ENCODE data around the gene WNT2. TPM values are rescaled to one million over a fixed set of nuclear protein-coding genes. Genes with fewer than 3 reads are reported as not detected.
"Not testable (repeated sequence)": the region's sequence is repeated elsewhere in the genome, so short reads cannot be mapped to it uniquely, and the experiment has no call there.

The WNT2 gene
- total RNA-seq, 2 experiments from 2014 or later, result not detected

DNA sequence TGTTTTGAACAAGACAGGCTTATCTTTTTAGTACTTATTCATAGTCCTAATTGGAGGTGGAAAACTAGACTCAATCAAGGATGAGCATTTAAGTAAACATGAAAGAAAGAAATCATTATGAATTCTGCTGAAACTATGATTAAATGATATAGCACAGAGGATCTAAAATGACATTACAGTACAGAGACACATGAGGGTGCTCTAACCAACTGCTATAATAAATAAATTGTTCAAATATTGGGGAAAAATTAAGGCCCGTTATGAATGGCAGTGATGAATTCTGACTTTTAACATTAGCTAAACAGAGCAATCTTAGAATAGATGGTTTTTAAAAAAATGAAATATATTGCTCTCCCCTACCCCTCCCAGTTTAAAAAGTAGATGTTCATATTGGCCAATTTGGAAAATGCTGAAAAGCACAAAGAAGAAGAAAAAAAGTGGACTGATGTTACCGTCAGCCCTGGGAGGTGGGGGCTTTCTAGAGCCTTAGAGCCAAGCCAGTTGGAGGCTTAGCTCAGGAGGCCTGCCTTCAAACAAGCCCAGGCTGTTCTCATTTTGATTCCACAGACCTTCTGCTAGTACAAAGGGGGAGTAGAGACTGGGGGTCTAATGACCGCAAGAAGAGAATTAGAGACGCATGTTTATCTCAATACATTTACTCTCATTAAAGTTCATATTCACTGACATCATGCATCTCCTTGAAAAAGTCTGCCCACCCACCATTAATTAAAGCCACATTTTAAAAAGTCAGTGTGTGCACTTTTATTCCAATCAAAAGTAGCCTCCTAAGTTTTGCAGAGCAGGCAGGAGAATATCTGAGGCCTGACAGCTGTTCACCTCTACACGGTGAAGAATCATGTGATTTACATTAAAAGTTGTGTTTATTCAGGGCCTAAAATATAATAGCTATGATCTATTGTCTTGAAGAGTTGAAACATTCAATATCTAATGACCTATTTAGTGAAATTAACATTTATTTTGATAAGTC is 10.0 kb downstream of the WNT2 start:
- POLR2A ChIA-PET, result no interaction called here
- CTCF ChIA-PET, result no interaction called here

DNA sequence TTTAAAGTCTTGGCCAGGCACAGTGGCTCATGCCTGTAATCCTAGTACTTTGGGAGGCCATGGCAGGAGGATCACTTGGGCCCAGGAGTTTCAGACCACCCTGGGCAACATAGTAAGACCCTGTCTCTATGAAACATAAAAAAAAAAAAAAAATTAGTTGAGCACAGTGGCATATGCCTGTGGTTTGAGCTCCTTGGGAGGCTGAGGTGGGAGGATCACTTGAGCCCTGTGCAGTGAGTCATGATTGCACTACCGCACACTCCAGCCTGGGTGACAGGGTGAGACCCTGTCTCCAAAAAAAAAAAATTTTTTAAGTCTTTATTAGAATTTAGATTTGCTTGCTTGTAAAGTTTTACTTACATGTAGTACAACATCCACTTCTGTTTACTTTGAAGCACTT is 14.0 kb downstream of the WNT2 start:
- ChIA-PET CTCF (no interaction called here), POLR2A (no interaction called here)

DNA sequence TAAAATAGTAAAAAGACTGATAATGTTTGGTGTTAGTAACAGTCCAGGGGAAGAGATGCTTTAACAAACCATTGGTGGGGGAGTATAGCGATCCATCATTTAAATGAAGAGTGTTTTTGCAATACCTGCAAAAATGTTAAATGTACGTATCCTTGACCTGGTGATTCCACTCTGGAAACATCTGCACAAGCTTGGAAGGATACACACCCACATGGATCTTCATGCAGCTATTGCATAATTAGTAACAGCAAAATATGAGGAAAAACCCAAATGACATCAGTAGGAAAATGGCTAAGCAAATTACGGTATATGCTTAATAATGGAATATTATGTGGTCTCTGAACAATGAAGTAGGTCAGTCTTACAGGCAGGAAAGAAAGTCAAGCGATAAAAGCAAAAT is 20.5 kb downstream of the WNT2 start:
- ChIA-PET CTCF (no interaction called here), POLR2A (no interaction called here)

DNA sequence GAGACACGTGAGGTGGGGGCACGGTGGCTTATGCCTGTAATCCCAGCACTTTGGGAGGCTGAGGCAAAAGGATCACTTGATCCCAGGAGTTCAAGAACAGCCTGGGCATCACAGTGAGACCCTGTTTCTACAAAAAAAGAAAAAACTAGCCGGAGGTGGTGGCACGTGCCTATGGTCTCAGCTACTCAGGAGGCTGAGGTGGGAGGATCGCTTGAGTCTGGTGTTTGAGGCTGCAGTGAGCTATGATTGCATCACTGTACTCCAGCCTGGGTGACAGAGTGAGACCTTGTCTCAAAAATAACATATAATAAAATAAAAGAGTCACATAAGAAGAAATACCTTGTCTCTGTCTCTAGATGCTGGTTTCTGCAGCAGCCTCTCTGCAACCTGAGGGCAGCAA is 22.4 kb downstream of the WNT2 start:
- CTCF ChIA-PET, result interaction anchor here (0.6 kb wide), 1 partner anchor 92 kb away, joined by 3 read pairs; no protein-coding TSS in a partner anchor
- POLR2A ChIA-PET, result not testable (repeated sequence)

DNA sequence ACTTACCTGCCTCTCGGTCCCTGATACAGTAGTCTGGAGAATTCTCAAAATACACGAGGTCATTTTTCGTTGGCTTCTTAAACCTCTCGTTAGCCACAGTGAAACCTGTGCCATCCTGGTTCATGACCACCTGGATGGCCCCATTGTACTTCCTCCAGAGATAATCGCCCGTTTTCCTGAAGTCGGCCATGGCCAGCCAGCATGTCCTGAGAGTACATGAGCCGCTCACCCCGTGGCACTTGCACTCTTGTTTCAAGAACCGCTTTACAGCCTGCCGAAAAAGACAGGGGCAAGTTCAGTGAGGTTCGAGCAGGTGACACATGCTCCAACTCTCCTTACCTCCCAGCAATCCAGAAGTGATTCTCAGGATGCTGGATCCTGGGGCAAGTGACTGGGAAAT is 25.3 kb downstream of the WNT2 start:
- ChIA-PET POLR2A (no interaction called here), CTCF (no interaction called here)

DNA sequence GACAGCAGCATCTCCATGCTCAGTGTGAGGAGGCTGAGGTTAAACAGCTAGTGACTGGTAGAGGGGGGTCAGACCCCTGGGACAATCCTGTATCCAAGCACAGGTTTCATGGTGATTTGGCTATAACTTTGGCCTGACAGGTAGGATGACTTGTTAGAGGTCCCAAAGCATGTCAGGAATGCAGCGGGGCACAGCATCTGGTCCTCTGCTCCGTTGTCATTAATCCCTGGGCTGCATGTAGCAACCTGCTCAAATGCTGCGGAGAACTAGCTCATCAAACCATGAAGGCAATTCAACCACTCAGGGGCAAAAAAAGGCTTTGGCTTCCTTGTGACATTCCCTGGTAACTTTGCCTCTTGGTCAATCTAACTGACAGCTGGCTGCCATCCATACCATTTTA is 26.8 kb downstream of the WNT2 start:
- ChIA-PET CTCF (no interaction called here), POLR2A (no interaction called here)

DNA sequence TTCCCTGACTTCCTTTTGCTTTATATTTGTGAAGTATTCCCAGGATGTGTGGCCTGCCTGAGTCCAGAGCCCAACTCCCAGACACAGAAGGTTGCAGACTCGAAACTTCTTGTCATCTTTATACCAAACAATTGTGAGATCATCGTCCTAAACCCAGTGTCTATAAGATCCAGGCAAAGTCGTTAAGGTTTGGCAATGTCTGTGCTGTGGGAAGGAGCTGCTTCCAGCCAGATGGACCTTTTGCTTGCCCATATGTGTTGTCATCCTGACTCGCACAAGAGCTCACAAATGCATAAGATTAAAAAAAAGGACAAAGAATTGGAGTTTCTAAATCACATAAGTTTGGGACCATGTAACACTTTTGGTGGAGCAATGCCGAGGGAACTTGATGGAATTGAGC is 37.0 kb downstream of the WNT2 start:
- POLR2A ChIA-PET, result no interaction called here
- CTCF ChIA-PET, result no interaction called here

DNA sequence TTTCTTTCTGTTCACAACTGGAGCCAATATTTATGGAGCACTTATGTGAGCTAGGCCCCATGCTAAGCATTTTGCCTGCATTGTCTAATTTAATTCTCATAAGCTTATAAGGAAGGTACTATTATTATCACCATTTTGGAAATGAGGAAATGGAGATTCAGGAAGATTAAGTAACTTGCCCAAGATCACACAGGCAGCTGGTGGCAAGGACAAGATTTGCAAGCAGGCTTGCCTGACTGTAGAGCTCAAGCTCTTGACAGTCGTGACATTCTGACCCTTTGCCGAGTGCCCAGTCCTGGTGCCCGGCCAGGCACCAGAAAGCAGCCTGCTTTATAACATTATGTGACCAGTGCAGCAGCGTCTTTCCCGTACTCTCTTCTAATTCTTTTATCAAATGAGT is 38.2 kb downstream of the WNT2 start:
- CTCF ChIA-PET, result no interaction called here
- POLR2A ChIA-PET, result no interaction called here

DNA sequence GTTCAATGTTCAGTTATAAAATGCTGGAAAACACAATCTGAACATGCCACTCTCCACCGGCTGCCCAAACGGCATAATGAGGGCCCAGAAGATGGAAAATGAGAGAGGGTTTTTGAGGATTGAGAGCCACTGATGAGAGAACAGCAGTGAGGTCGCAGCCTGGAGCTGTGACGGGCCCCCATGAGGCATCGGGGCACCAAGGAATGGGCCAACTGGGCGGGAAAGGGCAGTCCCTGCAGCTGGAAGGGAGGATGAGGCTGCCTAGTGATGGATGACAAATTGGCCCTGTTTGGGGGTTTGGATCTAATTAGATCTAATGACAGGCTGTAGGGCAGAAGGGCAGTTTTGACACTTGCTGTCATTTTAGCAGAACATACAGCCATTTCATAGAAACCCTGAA is 39.1 kb downstream of the WNT2 start:
- ChIA-PET POLR2A (no interaction called here), CTCF (no interaction called here)

DNA sequence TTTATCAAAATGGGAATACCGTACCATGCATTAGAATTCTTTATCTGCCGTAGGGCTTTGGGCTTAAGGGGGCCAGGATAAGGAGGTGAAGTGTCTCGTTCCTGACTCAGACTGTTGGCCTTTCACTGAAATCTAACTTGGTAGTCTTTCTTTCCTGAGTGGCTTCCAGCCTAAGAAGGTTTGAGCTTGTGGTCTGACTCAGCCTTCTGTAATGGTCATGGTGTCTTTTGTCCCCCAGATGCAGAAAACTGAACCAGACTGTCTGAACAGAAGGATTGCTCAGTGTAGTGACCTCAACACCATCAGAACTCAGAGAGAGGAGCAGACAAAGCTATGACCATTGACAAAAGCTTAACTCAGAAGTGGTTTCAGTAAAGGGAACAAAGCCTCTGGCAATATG is 39.5 kb downstream of the WNT2 start:
- ChIA-PET POLR2A (no interaction called here), CTCF (no interaction called here)

DNA sequence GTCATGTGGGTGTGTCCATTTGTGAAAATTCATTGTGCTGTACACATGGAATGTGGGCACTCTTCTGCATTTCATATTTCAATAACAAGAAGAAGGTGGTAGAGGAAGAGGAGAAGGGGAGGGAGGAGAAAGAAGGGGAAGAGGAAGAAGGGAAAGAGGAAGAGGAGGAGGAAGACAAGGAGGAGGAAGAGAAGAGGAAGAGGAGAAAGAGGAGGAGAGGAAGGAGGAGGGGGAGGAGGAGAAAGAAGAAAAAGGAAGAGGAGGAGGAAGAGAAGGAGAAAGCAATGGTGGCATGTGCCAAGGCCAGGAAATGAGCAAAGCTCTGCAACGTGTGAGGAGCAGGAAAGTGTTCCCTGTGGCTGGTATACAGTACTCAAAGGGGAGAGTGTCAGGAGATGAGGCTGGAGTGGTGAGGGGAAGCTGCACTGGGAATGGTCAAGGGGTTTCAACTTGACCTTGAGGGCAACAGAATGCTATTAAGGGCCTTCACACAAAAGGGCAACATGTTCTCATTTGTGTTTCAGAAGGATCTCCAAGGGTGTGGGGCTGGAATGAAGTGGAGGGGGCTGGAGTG is 40.5 kb downstream of the WNT2 start:
- CTCF ChIA-PET, result no interaction called here
- POLR2A ChIA-PET, result no interaction called here

DNA sequence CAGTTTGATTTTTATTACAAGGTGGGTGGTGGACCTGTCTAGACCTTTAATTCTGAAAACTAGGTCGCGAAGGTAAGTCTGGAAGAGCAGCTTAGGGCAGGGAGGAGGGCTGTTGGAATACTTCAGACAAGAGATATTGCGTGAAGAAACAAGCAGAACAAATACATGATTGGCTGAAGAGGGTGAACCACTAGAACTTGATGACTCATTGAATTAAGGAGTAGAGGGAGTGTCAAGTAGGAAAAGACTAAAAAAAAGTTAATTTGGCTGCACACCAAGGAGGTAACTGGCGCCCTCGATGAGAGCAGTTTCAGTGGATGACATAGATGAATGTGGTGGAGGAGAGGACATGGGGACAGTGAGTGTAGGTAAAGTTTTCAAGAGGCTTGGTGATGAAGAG is 41.3 kb downstream of the WNT2 start:
- ChIA-PET POLR2A (no interaction called here), CTCF (no interaction called here)

DNA sequence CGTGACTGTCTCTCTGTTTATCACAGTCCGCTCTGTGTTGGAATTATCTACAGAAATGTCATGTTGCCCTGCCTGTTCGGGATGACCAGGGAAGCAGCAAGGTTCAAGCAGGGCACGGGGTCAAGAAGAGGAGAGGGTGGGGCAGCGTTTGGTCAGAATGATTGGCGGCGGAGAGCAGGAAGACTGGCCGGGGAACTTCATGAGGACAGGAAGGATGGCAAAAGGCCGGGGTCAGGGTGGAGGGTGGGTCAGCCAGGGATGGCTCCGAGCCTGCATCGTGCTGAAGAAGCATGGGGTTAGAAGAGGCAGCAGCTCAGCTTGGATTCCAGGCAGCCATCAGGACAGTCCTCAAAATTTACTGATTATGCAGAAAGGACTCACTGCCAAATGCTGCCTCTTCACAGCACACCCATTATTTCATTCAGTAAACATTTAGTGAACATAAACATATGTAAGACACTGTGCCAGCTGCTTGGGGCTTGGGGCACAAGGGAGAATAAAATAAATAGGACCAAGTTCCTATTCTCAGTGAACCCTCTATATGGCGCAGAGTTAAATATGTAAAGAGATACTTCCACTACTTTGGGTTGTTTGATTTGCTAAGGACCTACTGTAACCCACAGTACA is 42.8 kb downstream of the WNT2 start:
- POLR2A ChIA-PET, result no interaction called here

DNA sequence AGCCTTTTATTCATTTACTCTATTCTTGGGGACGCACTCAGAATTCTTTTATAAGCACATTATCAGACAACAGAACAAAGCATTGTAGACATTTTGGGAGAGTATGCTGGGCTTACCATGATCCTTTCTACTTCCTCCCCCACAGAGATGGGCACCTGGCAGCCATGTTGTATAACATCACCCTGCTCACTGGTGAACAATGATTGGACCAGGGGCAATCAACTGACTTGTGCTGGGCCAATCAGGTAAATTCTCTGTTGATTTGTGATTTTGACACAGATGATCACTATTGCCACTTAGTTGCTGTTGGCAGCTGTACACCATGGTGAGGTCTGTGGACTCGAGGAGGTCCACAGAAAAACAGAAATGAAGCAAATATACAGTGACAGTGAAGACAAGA is 43.7 kb downstream of the WNT2 start:
- ChIA-PET POLR2A (no interaction called here), CTCF (no interaction called here)

More for the DNA sequence above, 42.8 kb downstream of the WNT2 start:
- CTCF ChIA-PET, result no interaction called here

DNA sequence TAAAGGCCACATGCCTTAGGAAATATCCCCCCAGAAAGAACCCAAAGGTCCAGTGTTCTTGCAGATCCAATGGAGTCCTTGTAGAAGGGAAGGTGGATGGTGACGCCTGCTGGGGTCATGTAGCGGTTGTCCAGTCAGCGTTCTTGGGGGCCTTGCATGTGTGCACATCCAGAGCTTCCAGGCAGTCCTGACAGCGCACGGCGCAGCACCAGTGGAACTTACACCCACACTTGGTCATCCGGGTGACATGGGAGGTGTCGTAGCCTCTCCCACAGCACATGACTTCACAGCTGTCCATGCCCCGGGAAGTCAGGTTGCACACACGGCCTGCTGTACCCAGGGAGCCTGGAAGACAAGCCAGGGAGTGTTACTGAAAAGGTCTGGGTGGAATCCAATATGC is 44.8 kb downstream of the WNT2 start:
- POLR2A ChIA-PET, result no interaction called here
- CTCF ChIA-PET, result no interaction called here

DNA sequence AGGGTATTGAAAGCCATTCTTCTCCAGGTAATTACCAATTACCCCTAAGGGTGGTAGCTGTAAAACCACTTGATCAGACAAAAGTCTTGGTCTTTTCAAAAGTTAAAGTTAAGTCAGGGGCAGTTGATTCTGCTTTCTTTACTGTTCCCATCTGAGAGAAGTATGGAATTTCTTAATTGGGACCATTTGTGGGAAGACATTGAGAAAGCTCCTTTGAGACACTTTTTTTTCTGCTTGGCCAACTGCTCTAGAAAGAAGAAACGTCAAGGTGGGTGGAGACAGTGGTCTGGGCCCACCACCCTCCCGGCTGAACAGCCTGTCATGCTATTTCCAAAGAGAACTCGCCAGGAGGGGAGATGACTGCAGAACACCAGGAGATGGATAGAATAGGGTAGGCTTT is 45.3 kb downstream of the WNT2 start:
- CTCF ChIA-PET, result no interaction called here

DNA sequence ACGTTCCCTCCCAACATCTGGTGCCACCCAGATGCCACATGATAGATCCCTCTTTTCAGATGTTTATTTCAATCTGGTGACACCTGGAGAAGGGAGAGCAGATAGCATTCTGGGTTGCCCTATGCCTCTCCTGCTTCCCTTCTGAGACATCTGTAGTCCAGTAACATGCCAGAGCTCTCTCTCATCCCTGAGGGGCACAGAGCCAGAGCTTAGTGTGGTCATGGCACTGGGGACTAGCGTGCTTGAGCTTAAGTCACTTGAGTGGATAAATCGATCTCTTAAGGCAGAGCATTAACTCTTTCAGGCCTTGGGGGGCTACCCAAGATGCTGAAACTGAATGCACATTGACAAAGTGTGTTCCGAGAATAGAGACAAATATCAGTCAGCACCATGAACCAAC is 47.9 kb downstream of the WNT2 start:
- ChIA-PET POLR2A (no interaction called here), CTCF (no interaction called here)

More for the DNA sequence above, 45.3 kb downstream of the WNT2 start:
- POLR2A ChIA-PET, result no interaction called here

DNA sequence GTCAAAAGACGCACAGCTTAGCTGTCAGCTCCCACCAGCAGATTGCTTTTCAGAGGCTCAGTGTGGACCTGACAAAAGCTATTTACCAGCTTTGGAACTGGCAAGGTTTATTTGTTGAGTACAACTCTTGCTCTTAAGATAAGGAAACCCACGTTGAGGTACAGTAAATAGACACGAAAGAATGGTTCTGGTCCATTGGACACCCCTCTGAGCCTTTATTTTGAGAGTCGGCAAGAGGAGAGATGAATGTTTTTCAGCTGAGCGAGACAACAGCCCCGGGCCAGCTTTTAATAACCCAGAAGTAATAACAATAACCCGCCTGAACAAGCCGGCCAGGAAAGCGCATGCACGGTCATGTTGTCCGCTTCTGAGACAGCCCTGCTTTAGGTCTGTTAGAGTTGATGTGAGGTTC is 49.0 kb downstream of the WNT2 start:
- CTCF ChIA-PET, result interaction anchor here (0.5 kb wide), 1 partner anchor 21 kb away, joined by 3 read pairs; no protein-coding TSS in a partner anchor
- POLR2A ChIA-PET, result no interaction called here

DNA sequence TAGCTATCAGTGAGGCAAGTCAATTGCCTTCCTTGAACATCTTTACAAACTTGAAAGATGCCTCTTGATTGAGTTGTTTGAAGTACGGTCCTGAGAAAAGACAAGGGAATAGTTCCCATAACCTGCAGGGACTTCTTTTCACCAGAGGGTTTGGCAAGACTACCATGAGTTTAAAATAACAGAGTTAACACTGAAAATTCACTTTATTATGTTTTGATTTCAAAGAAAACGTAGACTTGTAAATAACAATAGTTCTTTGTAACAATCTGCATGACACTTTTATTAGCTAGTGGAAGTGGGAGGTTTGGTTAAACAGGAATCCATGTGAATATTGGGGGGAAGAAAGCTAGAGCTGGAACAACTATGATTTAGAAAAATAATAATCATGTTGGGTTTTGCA is 49.5 kb downstream of the WNT2 start:
- ChIA-PET CTCF (interaction anchor here (0.5 kb wide), 1 partner anchor 20 kb away, joined by 3 read pairs; no protein-coding TSS in a partner anchor), POLR2A (no interaction called here)

DNA sequence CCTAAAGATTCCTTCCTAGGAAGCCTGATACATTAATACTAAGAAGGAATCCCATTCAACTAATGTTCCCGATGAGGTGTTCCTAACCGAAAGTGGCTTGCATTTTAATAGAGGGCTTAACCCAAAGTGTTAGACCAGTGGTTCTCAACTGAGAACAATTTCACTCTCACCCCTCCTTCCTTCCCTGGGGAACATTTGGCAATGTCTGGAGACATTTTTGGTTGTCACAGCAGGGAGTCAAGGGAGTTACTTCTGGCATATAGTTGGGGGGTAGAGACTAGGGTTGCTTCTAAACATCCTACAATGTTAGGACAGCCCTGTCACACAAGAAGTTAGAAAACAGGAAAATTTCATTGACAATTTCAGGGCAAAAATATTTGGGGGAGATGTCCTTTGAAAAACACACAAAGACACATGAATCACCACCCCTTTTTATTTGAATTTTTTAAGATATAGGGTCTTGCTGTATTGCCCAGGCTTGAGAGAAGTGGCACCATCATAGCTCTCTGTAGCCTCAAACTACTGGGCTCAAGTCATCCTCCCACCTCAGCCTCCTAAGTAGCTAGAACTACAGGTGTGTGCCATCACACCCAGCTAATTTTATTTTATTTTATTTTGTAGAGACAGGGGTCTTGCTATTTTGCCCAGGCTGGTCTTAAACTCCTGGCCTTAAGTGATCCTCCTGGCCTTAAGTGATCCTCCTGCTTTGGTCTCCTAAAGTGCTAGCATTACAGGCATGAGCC is 50.7 kb downstream of the WNT2 start:
- POLR2A ChIA-PET, result no interaction called here
- CTCF ChIA-PET, result no interaction called here

DNA sequence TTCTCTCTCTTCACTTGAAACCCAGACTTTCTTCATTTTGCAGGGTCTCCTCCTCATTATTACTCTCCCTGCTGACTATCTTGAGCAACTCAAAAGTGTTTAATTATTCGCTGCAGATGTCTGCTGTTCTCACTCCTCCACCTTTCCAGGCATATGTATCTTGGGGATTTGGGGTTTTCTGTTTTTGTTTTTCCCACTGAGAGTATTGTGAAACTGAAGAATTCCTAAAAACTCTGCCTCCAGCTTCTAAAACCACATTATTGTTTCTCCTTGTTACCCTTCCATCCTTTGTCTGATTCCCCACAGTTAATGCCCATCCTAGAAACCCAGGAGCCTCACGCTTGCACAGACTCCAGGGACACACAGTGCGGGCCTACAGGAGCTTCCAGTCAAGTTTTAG is 51.3 kb downstream of the WNT2 start:
- ChIA-PET POLR2A (no interaction called here), CTCF (no interaction called here)

All from activated CD8-positive, alpha-beta memory T cell treated with anti-CD3 and anti-CD28 coated beads for 36 hours (primary cell).